GM19438 (cell line): ENCODE data around the gene USH1C.

Experiments used
- ATAC-seq: cut with Tn5 transposase; IDR thresholded peaks from one replicate; pipeline ENCODE4 v1.9.1; 2021; ENCODE audit warnings: low read depth; ENCODE audit not compliant: unreplicated experiment

The USH1C gene

DNA sequence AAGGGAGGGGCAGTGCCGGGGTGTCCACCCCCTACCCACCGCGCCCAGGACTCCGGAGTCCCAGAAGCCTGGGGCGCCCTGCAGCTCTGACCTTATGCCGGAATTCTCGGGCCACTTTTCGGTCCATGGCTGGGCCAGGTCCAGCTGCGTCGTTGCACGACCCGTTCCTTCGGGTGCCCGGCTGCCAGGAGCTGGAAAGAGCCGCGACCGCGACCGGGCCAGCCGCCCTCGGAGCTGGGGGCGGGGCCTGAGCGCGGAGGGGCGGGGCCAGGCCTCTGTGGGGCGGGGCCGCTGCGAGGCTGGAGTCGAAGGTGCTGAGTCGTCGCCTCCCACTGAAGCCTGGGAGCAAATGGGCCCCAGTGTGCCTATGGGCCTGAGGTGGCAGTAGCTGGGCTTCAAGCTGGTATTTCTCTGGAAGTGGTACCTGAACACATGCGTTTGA lies at the start of gene USH1C:
TSS of gene USH1C (minus strand) at position 236 of the 442 bp plus-strand sequence. CDS start at position 127, 109 bp downstream.
- no peak for ATAC-seq

DNA sequence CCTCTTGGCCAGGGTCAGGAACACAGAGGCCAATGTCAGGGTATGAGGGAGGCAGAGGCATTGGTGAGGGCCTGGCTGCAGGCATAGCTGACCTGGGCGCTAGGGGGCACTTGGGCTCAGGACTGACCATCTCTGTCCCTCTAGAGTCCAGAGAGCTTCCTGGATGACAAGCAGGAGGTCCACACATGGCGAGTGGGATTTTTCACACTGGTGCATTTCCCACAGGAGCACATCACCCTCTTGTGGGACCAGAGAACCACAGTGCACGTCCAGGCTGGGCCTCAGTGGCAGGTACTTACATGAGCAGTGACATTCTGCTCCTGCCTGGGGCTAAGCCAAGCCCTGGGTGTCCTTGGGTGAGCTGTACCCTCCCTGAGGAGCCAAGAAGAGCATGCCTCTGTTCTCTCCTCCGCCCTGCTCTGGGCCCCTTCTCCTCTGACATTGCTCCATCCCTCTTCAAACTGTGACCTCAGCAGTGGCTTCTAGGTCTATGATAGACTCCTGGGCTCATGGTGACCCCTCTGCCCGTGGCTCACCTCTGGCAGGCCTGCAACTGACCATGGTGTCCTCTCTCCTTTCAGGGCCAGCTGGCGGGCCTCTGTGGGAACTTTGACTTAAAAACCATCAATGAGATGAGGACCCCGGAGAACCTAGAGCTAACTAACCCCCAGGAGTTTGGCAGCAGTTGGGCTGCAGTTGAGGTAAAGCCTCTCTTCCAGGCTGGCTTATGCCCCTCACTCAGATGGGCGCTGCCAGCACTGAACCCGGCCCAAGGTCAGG lies 49.4 kb upstream of the USH1C start:
- no peak for ATAC-seq

- ATAC-seq, result no peak
These were observed 47.1 kb upstream of the USH1C start for GRCh38 chr11:17591293-17591692.

DNA sequence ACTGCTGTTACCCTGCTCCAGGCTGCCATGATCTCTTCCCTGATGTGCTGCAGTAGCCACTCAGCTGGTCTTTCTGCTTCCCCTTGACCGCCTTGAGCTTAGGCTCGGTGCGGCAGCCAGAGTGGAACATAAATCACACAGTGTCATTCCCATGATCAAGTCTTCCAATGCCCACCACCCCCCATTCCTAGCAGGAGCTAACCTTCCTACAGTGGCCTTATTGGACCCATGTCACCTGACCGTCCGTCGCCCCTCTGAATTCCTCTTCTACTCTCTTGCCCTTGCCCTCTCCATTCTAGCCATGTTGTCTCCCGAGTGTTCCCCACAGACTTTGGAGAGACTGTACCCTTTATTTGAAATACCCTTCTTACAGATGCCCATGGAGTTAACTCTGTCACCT lies 46.2 kb upstream of the USH1C start:
- no peak for ATAC-seq

DNA sequence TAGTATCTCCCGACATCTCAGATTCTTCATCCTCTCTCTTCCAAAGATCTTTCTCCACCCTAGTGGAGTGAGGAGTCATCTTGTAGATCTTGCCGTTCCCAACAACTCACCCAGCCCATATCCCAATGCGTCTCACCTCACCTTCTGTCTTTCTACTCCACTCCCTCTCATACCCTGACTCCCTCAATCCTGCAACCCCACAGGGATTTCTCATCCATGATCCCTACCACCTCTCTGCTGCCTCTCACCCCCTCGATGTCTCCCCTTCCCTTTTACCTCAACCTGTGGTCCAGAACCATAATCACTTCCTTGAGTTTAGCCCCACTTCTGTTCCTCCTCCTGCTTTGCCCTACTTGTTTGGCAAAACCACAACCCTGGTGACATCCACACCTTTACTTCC lies 44.5 kb upstream of the USH1C start:
- no peak for ATAC-seq

DNA sequence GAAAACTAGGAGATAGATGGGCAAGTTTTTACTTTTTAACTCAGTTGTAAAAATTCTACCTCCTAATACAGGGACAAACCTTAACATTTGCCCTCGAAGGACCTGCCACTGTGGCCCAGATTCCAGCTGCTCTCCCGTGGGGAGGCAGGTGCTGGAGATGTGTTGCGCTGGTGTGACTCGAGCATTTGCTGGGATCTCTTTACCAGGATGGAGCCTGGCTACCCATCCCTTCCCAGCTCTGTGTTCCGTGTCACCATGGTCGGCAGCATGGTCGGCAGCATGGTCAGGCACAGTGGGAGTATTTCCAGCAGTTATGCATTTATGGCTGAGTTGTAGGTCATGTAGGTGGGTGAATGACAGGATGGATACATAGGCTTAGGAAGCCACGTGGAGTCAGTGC lies 44.0 kb upstream of the USH1C start:
- no peak for ATAC-seq

DNA sequence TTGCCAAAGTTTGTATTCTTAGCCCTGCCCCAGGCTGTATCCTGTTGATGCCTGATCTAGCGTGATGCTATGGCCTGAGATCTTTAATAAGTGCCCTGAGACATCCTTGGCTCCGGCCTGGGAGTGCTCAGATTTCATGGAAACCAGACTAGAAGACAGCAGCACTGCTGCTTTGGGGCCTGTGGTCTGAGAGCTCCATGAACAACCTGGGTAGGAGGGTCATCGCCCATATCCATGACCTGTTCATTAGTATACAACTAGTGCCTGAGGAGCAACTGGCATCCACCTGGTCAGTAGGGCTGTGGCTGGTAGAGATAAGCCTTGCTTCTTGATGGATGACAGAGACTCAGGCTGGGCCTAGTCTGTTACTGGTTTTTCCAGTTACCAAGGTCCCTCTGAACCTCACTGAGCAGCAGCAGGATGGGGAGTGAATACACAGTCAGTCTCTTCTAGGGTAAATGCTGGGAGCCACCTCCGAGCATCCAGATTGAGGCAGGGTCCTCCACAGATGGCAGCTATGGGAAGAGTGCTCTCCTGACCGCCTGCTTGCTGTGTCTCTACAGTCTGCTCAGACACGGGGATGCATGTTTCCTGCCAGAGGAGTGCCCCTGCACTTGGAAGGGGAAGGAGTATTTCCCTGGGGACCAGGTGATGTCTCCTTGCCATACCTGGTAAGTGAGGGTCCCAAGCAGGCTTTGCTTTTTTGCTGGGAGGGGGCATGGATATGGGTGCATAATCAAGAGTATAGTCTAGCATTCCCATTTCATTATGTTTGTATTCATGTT lies 41.9 kb upstream of the USH1C start:
- ATAC-seq, result no peak

- no peak for ATAC-seq
These were observed 37.5 kb upstream of the USH1C start for GRCh38 chr11:17581732-17582053.

DNA sequence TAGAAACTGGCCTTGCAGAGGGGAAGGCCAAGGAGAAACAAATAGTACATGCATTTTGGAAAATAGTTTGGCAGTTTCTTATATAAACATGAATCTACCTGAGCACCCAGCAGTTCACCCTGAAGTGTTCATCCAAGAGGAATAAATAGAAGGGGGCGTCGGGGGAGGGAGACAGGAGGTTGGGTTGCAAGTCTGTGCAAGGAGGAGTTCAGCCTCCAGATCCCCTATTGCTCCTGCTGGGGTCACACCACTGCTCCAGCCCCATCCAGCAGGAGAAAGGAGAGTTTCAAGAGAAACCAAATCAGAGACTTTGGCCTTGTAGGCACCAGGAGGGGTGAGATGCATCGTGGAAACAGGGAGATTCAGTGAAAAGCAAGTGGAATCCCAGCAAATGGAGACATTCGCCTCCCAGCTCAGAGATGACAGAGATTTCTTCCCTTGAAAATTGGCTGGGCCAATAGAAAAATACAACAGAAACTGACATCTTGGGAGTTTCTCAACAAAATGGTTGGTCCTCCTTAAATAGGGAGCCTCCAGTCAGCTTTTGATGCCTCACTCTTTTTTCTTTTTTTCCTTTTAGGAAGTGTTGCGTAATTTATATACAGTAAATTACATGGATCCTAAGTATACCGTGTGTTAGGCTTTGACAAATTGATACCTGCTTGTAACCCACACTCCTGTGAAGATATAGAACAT lies 37.0 kb upstream of the USH1C start:
- no peak for ATAC-seq

DNA sequence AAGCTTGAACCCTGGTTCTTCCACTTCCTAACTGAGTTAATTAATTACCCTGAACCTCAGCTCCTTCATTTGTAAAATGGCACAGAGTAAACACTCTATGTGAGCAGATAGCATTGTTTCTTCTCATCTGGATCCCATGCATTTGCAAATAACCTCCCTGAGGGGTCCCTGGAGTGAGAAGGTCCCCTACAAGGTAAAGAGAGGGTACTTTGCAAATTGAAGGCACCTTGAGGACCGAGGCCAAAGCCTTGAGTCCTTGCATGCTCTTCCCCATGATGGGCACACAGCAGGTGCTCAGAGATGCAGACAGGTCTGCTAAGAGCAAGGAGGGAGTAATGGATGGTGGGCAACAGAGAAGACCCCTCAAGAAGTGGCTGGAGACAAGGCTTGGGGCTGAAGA lies 36.1 kb upstream of the USH1C start:
- ATAC-seq, result no peak

DNA sequence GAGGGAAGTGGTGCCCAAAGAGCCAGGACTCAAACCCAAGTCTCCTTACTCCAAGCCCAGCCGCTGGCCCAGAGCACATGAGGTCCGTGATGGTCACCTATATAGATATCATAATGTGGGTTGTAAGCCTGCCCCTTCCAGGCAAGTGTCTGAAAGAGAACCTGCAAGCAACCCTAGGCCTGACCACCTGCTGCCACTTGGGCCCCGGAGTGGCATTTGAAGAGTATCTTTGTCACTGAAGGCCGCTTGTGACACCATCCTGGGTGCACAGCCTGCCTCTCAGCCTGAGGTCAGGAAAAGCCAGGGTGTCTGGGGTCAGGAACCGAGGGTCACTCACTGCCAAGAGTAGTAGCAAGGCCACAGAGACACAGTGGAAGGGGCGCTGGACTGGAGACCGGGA lies 35.2 kb upstream of the USH1C start:
- ATAC-seq, result no peak

- no peak for ATAC-seq
These were observed 34.7 kb upstream of the USH1C start for GRCh38 chr11:17578958-17579357.

DNA sequence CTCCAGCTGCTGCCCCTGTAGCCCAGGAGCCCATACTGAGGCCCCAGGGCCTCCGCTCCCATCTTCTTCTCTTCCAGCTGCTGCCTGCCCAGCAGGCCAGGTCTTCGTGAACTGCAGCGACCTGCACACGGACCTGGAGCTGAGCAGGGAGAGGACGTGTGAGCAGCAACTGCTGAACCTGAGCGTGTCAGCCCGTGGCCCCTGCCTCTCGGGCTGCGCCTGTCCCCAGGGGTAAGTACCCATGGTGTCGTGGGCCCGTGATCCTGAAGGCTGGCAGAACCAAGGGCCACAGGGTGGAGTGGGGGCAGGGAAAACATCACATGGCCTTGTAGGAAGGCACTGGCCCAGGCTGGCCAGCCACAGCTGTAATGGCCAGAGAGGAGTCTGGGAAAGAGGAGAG lies 34.1 kb upstream of the USH1C start:
- ATAC-seq, result no peak

- no peak for ATAC-seq
These were observed 31.5 kb upstream of the USH1C start for GRCh38 chr11:17575431-17576425.

- ATAC-seq, result no peak
These were observed 30.2 kb upstream of the USH1C start for GRCh38 chr11:17574141-17575091.

DNA sequence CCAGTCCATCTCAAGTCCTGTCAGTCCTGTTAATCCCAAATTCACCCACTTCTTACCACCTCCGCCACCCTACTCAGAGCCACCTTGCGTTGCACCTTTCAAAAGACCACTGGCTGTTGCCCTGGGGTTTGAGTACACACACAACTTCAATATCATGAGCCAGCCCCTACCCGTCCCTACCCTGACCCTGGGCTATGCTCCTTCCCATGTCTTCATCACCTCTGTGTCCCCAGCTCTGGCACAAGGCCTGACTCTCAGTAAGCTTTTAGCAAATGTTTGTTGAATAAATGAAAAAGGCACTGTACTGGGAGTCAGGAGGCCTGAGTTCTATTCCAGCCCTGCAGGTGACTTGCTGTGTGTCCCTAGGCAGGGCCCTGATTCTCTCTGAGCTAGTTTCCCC lies 29.3 kb upstream of the USH1C start:
- ATAC-seq, result no peak

GRCh38 chr11:17572791-17573460 lies 28.7 kb upstream of the USH1C start:
- no peak for ATAC-seq

GRCh38 chr11:17572359-17572690 lies 28.1 kb upstream of the USH1C start:
- no peak for ATAC-seq
